MV-4-11 (cell line): ENCODE measurements around the gene CFL1.
"Not testable (repeated sequence)": the region's sequence is repeated elsewhere in the genome, so short reads cannot be mapped to it uniquely, and the experiment has no call there.

ENCODE experiments used
- DNase-seq: peaks from one replicate; lab custom pipeline; 2025; lab: John Stamatoyannopoulos, UW

CFL1 gene

GRCh38 chr11:65857853-65858680 lies at the start of gene CFL1:
CFL1 (minus strand) TSS chr11:65858180; CDS start chr11:65858099, 81 bp downstream.
- DNase-seq = peak; percentile 95

- peak; percentile 44 for DNase-seq
Observed at GRCh38 chr11:65906602-65907001, 48.6 kb upstream of the CFL1 start.

GRCh38 chr11:65903715-65904114 lies 45.7 kb upstream of the CFL1 start:
- no peak for DNase-seq

GRCh38 chr11:65903068-65903481 lies 45.1 kb upstream of the CFL1 start:
- peak; percentile 76 for DNase-seq

- DNase-seq = no peak
Observed at GRCh38 chr11:65900899-65901180, 42.9 kb upstream of the CFL1 start.

- DNase-seq = peak; percentile 85
Observed at GRCh38 chr11:65900125-65900898, 42.3 kb upstream of the CFL1 start, which contains the start of gene FOSL1. FOSL1 (minus strand) TSS chr11:65900388; CDS start chr11:65900339, 49 bp downstream.

GRCh38 chr11:65899356-65900124 lies 41.6 kb upstream of the CFL1 start:
- peak; percentile 43 for DNase-seq

- DNase-seq = no peak
Observed at GRCh38 chr11:65898656-65899355, 40.8 kb upstream of the CFL1 start.

GRCh38 chr11:65897020-65897471 lies 39.1 kb upstream of the CFL1 start:
- DNase-seq = no peak

- DNase-seq = no peak
Observed at GRCh38 chr11:65896034-65896999, 38.3 kb upstream of the CFL1 start.

GRCh38 chr11:65895482-65895981 lies 37.6 kb upstream of the CFL1 start:
- DNase-seq = no peak

- DNase-seq = peak; percentile 39
Observed at GRCh38 chr11:65894034-65894591, 36.1 kb upstream of the CFL1 start.

- no peak for DNase-seq
Observed at GRCh38 chr11:65892661-65893317, 34.8 kb upstream of the CFL1 start.

- DNase-seq = not testable (repeated sequence)
Observed at GRCh38 chr11:65892137-65892540, 34.2 kb upstream of the CFL1 start.

GRCh38 chr11:65891219-65892136 lies 33.5 kb upstream of the CFL1 start:
- DNase-seq = peak; percentile 44

- DNase-seq = peak; percentile 96
Observed at GRCh38 chr11:65890324-65891218, 32.6 kb upstream of the CFL1 start, which contains the start of gene CCDC85B. CCDC85B (plus strand) TSS chr11:65890673; CDS start chr11:65890784, 111 bp downstream.

GRCh38 chr11:65888163-65888814 lies 30.3 kb upstream of the CFL1 start, which contains the start of gene FIBP:
FIBP (minus strand) TSS chr11:65888471; CDS start chr11:65888418, 53 bp downstream.
- DNase-seq = peak; percentile 93
